ENCODE data around the gene SH3TC1.

- TF ChIP-seq CTCF (conservative IDR thresholded peaks at IDR 0.05) (no peak), ZFX (IDR thresholded peaks at IDR 0.05) (no peak)
Measured at GRCh38 chr4:8255698-8256441, 56.8 kb downstream of the SH3TC1 start.

All from C4-2B (cell line).